K562 (cell line): ENCODE data around the gene MPI. TPM values are rescaled to one million over a fixed set of nuclear protein-coding genes. Genes with fewer than 3 reads are reported as not detected.

Experiments used
- ATAC-seq: fragments of 200-7000 bp; cut with Tn5 transposase; 3 replicates; pipeline ENCODE4 v1.9.1; 2020; ENCODE audit warnings: moderate library complexity
- BruUV-seq: library from RNA; stranded (reverse); fragments of 400-500 nt; replicated peaks from 2 replicates; lab custom pipeline; 2021; lab: Mats Ljungman, UMichigan
- CTCF ChIA-PET: fragments of 300-600 bp; formaldehyde crosslinking; extraction: SDS; loops from one replicate; lab custom pipeline; 2021; ENCODE audit warnings: low intra/inter-chr PET ratio; lab: Yijun Ruan, JAX
- POLR2A ChIA-PET: fragments of 300-600, 350-650 bp; sonication (Branson Sonifier 250); formaldehyde crosslinking; extraction: SDS; loops from one replicate; lab custom pipeline; 2021; ENCODE audit warnings: antibody characterized with exemption, inconsistent platforms; lab: Yijun Ruan, JAX
- DNase-seq, 4 experiments: peaks; one replicate each; pipeline versions ENCODE4 v3.0.0 to v3.0.0-alpha.2; 2011 to 2018; ENCODE audit warnings: low spot score in 3 of 4, mixed read lengths in 3 of 4; ENCODE audit errors: extremely low read depth in 1 of 4
- FAIRE-seq: peaks from 2 replicates; lab custom pipeline; 2011; peaks lifted over from hg19 to GRCh38; lab: Jason Lieb, UNC
- H2AFZ ChIP-seq: 2 replicates; pipeline ENCODE4 v1.6.0; 2011; ENCODE audit warnings: low read depth, low read length, control low read depth, inconsistent platforms
- H3K27ac ChIP-seq: fragments of 200-600 bp; 3 replicates; pipeline ENCODE4 v1.8.0; 2011; ENCODE audit warnings: low read depth, mild to moderate bottlenecking, control low read depth, inconsistent platforms, low read length, moderate library complexity, mixed read lengths; ENCODE audit errors: extremely low read depth
- H3K27me3 ChIP-seq, 2 experiments: fragments of 300-600 bp in 1 of 2; 2 replicates in 1 of 2; 3 replicates in 1 of 2; pipeline versions ENCODE4 v1.6.0 to v1.8.0; 2011; ENCODE audit warnings: inconsistent platforms in 2 of 2, low read length in 2 of 2, mild to moderate bottlenecking in 1 of 2, mixed read lengths in 1 of 2, moderate library complexity in 1 of 2; ENCODE audit not compliant: control insufficient read depth in 2 of 2, insufficient read depth in 2 of 2
- H3K36me3 ChIP-seq: fragments of 300-600 bp; 3 replicates; pipeline ENCODE4 v1.8.0; 2011; ENCODE audit warnings: mild to moderate bottlenecking, low read length, inconsistent platforms; ENCODE audit not compliant: control insufficient read depth, insufficient read depth
- H3K4me1 ChIP-seq, 2 experiments: fragments of 200-600 bp in 1 of 2; replicated peaks in 1 of 2; 2 replicates in 1 of 2; 3 replicates in 1 of 2; pipeline versions ENCODE4 v1.5.1 to v1.8.0; 2011; ENCODE audit warnings: inconsistent platforms in 2 of 2, low read length in 2 of 2, mild to moderate bottlenecking in 1 of 2, mixed read lengths in 1 of 2, moderate library complexity in 1 of 2; ENCODE audit not compliant: control insufficient read depth in 2 of 2, insufficient read depth in 2 of 2
- H3K4me2 ChIP-seq: 2 replicates; pipeline ENCODE4 v1.6.1; 2011; ENCODE audit warnings: low read length, control low read depth, inconsistent platforms, mixed read lengths; ENCODE audit not compliant: insufficient read depth
- H3K4me3 ChIP-seq: fragments of 200-600 bp; sonication (generic), shearing (Covaris generic); 2 replicates; pipeline ENCODE4 v1.5.1; 2016; ENCODE audit warnings: control low read depth, inconsistent platforms
- H3K79me2 ChIP-seq: fragments of 200-600 bp; 3 replicates; pipeline ENCODE4 v1.8.0; 2011; ENCODE audit warnings: low read length, inconsistent platforms; ENCODE audit not compliant: control insufficient read depth, insufficient read depth
- H3K9ac ChIP-seq, 2 experiments: 2 replicates each; pipeline versions ENCODE4 v1.6.0 to v1.6.1; 2011; ENCODE audit warnings: low read depth in 2 of 2, low read length in 2 of 2, control low read depth in 1 of 2, inconsistent platforms in 1 of 2, mild to moderate bottlenecking in 1 of 2, mixed read lengths in 1 of 2; ENCODE audit not compliant: insufficient read depth in 1 of 2
- H3K9me1 ChIP-seq: one replicate; pipeline ENCODE4 v1.6.0; 2011; ENCODE audit warnings: inconsistent platforms, mild to moderate bottlenecking, low read length, moderate library complexity; ENCODE audit not compliant: control insufficient read depth, insufficient read depth
- H3K9me3 ChIP-seq: replicated peaks from 2 replicates; pipeline ENCODE4 v1.5.1; 2011; ENCODE audit warnings: low read depth, low read length, inconsistent platforms; ENCODE audit not compliant: control insufficient read depth, insufficient read depth
- H4K20me1 ChIP-seq: replicated peaks from 2 replicates; pipeline ENCODE4 v1.6.1; 2011; ENCODE audit warnings: low read length, inconsistent platforms, mixed read lengths; ENCODE audit not compliant: control insufficient read depth, insufficient read depth
- ARID4B ChIP-seq: sonication (generic); formaldehyde crosslinking; IDR thresholded peaks from 2 replicates; pipeline ENCODE4 v1.8.0; 2022; ENCODE audit warnings: mild to moderate bottlenecking, missing genetic modification reagents
- CEBPG ChIP-seq, 3 experiments: fragments of 200-800 bp in 1 of 3; sonication (Bioruptor generic) in 1 of 3; sonication (generic) in 1 of 3; formaldehyde crosslinking in 1 of 3; IDR thresholded peaks in 2 of 3; conservative IDR thresholded peaks in 1 of 3; 2 replicates each; pipeline versions ENCODE4 v1.6.1 to v1.8.0; 2016 to 2022; ENCODE audit warnings: missing compliant biosample characterization in 2 of 3, missing genetic modification characterization in 2 of 3, mild to moderate bottlenecking in 1 of 3, missing genetic modification reagents in 1 of 3
- DPF2 ChIP-seq: fragments of 450-650 bp; IDR thresholded peaks from 2 replicates; pipeline ENCODE4 v1.6.1; 2016
- EGR1 ChIP-seq: fragments of 450-650 bp; conservative IDR thresholded peaks from 2 replicates; pipeline ENCODE4 v1.6.1; 2017; ENCODE audit warnings: mild to moderate bottlenecking
- HSF4 ChIP-seq: fragments of 250-450 bp; sonication (Bioruptor Pico); IDR thresholded peaks from 2 replicates; pipeline ENCODE4 v2.1.2; 2022; ENCODE audit warnings: mild to moderate bottlenecking, moderate library complexity, borderline replicate concordance
- JUNB ChIP-seq: fragments of 450-650 bp; formaldehyde crosslinking; conservative IDR thresholded peaks from 2 replicates; pipeline ENCODE4 v1.4.0; 2020; ENCODE audit warnings: mild to moderate bottlenecking
- JUND ChIP-seq, 2 experiments: IDR thresholded peaks; 2 replicates in 1 of 2; 3 replicates in 1 of 2; pipeline ENCODE4 v1.6.1; 2011; ENCODE audit warnings: borderline replicate concordance in 2 of 2, low read depth in 2 of 2, low read length in 2 of 2, improper control_type of control experiment in 1 of 2, missing biosample characterization in 1 of 2, missing genetic modification characterization in 1 of 2, missing genetic modification reagents in 1 of 2
- KDM1A ChIP-seq, 2 experiments: fragments of 450-650 bp; IDR thresholded peaks; 2 replicates each; pipeline ENCODE4 v1.6.1; 2016; ENCODE audit warnings: mild to moderate bottlenecking in 2 of 2
- MAZ ChIP-seq, 2 experiments: fragments of 450-650 bp in 1 of 2; sonication (generic) in 1 of 2; formaldehyde crosslinking; IDR thresholded peaks in 1 of 2; conservative IDR thresholded peaks in 1 of 2; 2 replicates each; pipeline versions ENCODE4 v1.4.0 to v1.5.0; 2020; ENCODE audit warnings: mild to moderate bottlenecking in 1 of 2, missing genetic modification reagents in 1 of 2
- NCOA4 ChIP-seq: fragments of 450-650 bp; IDR thresholded peaks from 2 replicates; pipeline ENCODE4 v1.6.1; 2018; ENCODE audit warnings: mild to moderate bottlenecking; ENCODE audit not compliant: partially characterized antibody
- SMARCA5 ChIP-seq: fragments of 450-650 bp; IDR thresholded peaks from 2 replicates; pipeline ENCODE4 v1.6.1; 2016
- ZBTB7A ChIP-seq: IDR thresholded peaks from 2 replicates; pipeline ENCODE4 v1.6.1; 2011; ENCODE audit warnings: low read depth, mild to moderate bottlenecking, low read length, moderate library complexity, borderline replicate concordance; ENCODE audit not compliant: control insufficient read depth
- ZNF263 ChIP-seq: sonication (generic); formaldehyde crosslinking; IDR thresholded peaks from 2 replicates; pipeline ENCODE4 v1.8.0; 2022; ENCODE audit warnings: mild to moderate bottlenecking, missing genetic modification reagents, borderline replicate concordance
- WGBS: fragments of 100-300 bp; shearing (Covaris generic); methylation state at CpG from one replicate; pipeline ENCODE4 v1.1.6; 2016; ENCODE audit warnings: low coverage, mixed read lengths; ENCODE audit not compliant: insufficient coverage; ENCODE audit errors: missing lambda C conversion rate; 5-methylcytosine and 5-hydroxymethylcytosine counted together
- in situ Hi-C: fragments of 300-500 bp; cut with MboI; formaldehyde crosslinking; loops from 4 replicates; pipeline ENCODE4 v1.15.0; 2018; ENCODE audit warnings: inconsistent platforms, mixed read lengths
- intact Hi-C: fragments of 100-400 bp; cut with micrococcal nuclease; formaldehyde crosslinking; loops from 2 replicates; pipeline ENCODE4 v1.14.2; 2022
- polyA plus RNA-seq, 8 experiments: library from polyadenylated mRNA; depleted of rRNA in 4 of 8; stranded (reverse) in 5 of 8; unstranded in 3 of 8; fragments of >200 nt; fragmentation: Nextera tagmentation in 2 of 8; fragmentation: Illumina TruSeq in 1 of 8; extraction: Ambion mirVana in 2 of 8; extraction: Trizol in 1 of 8; gene quantifications; 2 replicates each; pipeline versions ENCODE4 v1.2.1 to v1.2.3, GENCODE V29; 2011 to 2014; ENCODE audit warnings: inconsistent platforms in 1 of 8, missing spikeins in 1 of 8
- total RNA-seq, 7 experiments: library from RNA; depleted of rRNA in 6 of 7; stranded (reverse); fragments of >200 nt in 6 of 7; fragmentation: Illumina TruSeq in 2 of 7; extraction: Trizol in 2 of 7; gene quantifications; 2 replicates each; pipeline versions ENCODE4 v1.2.1 to v1.2.3, GENCODE V29; 2011 to 2021; ENCODE audit warnings: low replicate concordance in 1 of 7
- TF ChIP-seq, protein P1 (sequence below): fragments of 250-450 bp; sonication (Bioruptor Pico); IDR thresholded peaks from 2 replicates; pipeline ENCODE4 v1.8.0; 2022; ENCODE audit warnings: inconsistent platforms

The MPI gene
- total and polyA plus RNA-seq, 9 of the 15 experiments (the other 6 are each of a cell fraction or from before 2014, with no cell fraction given) = 30.7 to 105 (median 40.5) TPM

- BruUV-seq = TSS peak; percentile 89
- intact Hi-C loops (no loop called here), in situ Hi-C loops (no loop called here)
- Histone ChIP-seq H3K27ac (peak overlapping the region; percentile 93), H3K79me2 (peaks cover 38% of the 10 kb centered on the region), H2AFZ (peak overlapping the region; percentile 98), H3K36me3 (peaks cover 17% of the 10 kb centered on the region), H3K9me1 (no peaks in the 10 kb centered on the region), H3K4me3 (peak overlapping the region; percentile 76), H3K27me3 (no peaks in the 10 kb centered on the region), H3K9ac (peak overlapping the region; percentile 93 to 99), H3K9me3 (no peaks in the 10 kb centered on the region), H4K20me1 (peaks cover 10% of the 10 kb centered on the region; the same call in 1 of the 2 replicates), H3K4me1 (peaks cover 17 to 19% of the 10 kb centered on the region in 2 experiments; a peak in 4 of 5 replicates), H3K4me2 (peak overlapping the region; percentile 99)
- 12% methylated on average over 12 of the region's 16 CpGs for WGBS
- DNase-seq (peak; percentile 47 to 63 (median 48)), FAIRE-seq (peak; percentile 62), ATAC-seq (peak; percentile 51)
- ChIA-PET CTCF (no interaction called here), POLR2A (interaction anchor here (0.6 to 1.5 kb wide), 4 partner anchors 8 to 32 kb away, joined by 3 to 5 read pairs (median 4); partner anchors contain the start of gene MPI)
- no peak for TF ChIP-seq JUNB (CRISPR knock-in tag)
- peak; percentile 50; the same call in 1 of the 2 replicates for TF ChIP-seq CEBPG (CRISPR knock-in tag; IDR thresholded peaks at IDR 0.05)
- TF ChIP-seq CEBPG (tag; conservative IDR thresholded peaks at IDR 0.05 in 1 of 2, IDR thresholded peaks at IDR 0.05 in 1 of 2) = no peak
- TF ChIP-seq, protein P1, sequence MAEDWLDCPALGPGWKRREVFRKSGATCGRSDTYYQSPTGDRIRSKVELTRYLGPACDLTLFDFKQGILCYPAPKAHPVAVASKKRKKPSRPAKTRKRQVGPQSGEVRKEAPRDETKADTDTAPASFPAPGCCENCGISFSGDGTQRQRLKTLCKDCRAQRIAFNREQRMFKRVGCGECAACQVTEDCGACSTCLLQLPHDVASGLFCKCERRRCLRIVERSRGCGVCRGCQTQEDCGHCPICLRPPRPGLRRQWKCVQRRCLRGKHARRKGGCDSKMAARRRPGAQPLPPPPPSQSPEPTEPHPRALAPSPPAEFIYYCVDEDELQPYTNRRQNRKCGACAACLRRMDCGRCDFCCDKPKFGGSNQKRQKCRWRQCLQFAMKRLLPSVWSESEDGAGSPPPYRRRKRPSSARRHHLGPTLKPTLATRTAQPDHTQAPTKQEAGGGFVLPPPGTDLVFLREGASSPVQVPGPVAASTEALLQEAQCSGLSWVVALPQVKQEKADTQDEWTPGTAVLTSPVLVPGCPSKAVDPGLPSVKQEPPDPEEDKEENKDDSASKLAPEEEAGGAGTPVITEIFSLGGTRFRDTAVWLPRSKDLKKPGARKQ (CRISPR knock-in tag) = no peak
- peak; percentile 63 for TF ChIP-seq ZNF263 (CRISPR knock-in tag)
- peak; percentile 73 for TF ChIP-seq EGR1
- no peak for TF ChIP-seq NCOA4
- TF ChIP-seq ZBTB7A = 0 out of 2 replicates have a peak, but pooled peaks have one; percentile 39
- TF ChIP-seq JUND (IDR thresholded peaks at IDR 0.05; ENCODE audit: borderline replicate concordance, low read depth, low read length) = no peak
- TF ChIP-seq JUND (tag; IDR thresholded peaks at IDR 0.05; ENCODE audit: borderline replicate concordance, low read depth, low read length) = 0 out of 3 replicates have a peak, but pooled peaks have one; percentile 3
- TF ChIP-seq ARID4B (CRISPR knock-in tag) = 0 out of 2 replicates have a peak, but pooled peaks have one; percentile 25
- peak in 1 of 2 experiments; percentile 35; a peak in 1 of 4 replicates for TF ChIP-seq KDM1A (IDR thresholded peaks at IDR 0.05)
- TF ChIP-seq HSF4 = no peak
- peak; percentile 41; the same call in 1 of the 2 replicates for TF ChIP-seq DPF2
- TF ChIP-seq SMARCA5 = peak; percentile 70; the same call in 1 of the 2 replicates
- peak in 1 of 2 experiments; percentile 54; a peak in 2 of 4 replicates for TF ChIP-seq MAZ (CRISPR knock-in tag; conservative IDR thresholded peaks at IDR 0.05 in 1 of 2, IDR thresholded peaks at IDR 0.05 in 1 of 2)
Observed at GRCh38 chr15:74873756-74874424, 16.0 kb upstream of the MPI start.
